BJ (cell line): Measurements from ENCODE around the gene STC2. TPM values are rescaled to one million over a fixed set of nuclear protein-coding genes. Genes with fewer than 3 reads are reported as not detected.

ENCODE experiments used
- CTCF ChIA-PET: fragments of 350-600 bp; formaldehyde crosslinking; extraction: SDS; loops from one replicate; lab custom pipeline; 2021; ENCODE audit warnings: antibody characterized with exemption, inconsistent platforms; lab: Yijun Ruan, JAX
- POLR2A ChIA-PET: fragments of 300-600 bp; sonication (Branson Sonifier 250); formaldehyde crosslinking; extraction: SDS; loops from one replicate; lab custom pipeline; 2021; ENCODE audit warnings: antibody characterized with exemption; lab: Charles Lee
- DNase-seq: peaks from one replicate; pipeline ENCODE4 v3.0.0-alpha.2; 2011; ENCODE audit warnings: low read depth
- H3K27me3 ChIP-seq: 2 replicates; pipeline ENCODE4 v1.6.0; 2011; ENCODE audit warnings: low read length; ENCODE audit not compliant: control insufficient read depth, insufficient read depth
- H3K36me3 ChIP-seq: 2 replicates; pipeline ENCODE4 v1.5.1; 2011; ENCODE audit warnings: low read length; ENCODE audit not compliant: control insufficient read depth, insufficient read depth
- H3K4me3 ChIP-seq: 2 replicates; pipeline ENCODE4 v1.5.1; 2011; ENCODE audit warnings: low read depth, mild to moderate bottlenecking, control low read depth, low read length
- CTCF ChIP-seq: IDR thresholded peaks from 2 replicates; pipeline ENCODE4 v1.5.1; 2011; ENCODE audit warnings: low read depth, mild to moderate bottlenecking, control low read depth, inconsistent platforms, low read length, moderate library complexity; ENCODE audit not compliant: insufficient read depth
- polyA plus RNA-seq: library from polyadenylated mRNA; depleted of rRNA; stranded (reverse); fragments of >200 nt; gene quantifications from 2 replicates; pipeline ENCODE4 v1.2.3, GENCODE V29; 2011

STC2 gene
- polyA plus RNA-seq, 1 experiment: 168 TPM

GRCh38 chr5:173309731-173310130 lies 18.5 kb downstream of the STC2 start:
- H3K4me3 ChIP-seq: no peak overlapping the region
- CTCF ChIA-PET: interaction anchor here (4.7 kb wide), 1 partner anchor 17 kb away, joined by 18 read pairs; no protein-coding TSS in a partner anchor
- no peaks in the 10 kb centered on the region for H3K27me3 ChIP-seq
- no peaks in the 10 kb centered on the region for H3K36me3 ChIP-seq
- no peak for TF ChIP-seq CTCF
- POLR2A ChIA-PET: no interaction called here
- DNase-seq: no peak

- no peak for DNase-seq
- no peak for TF ChIP-seq CTCF
- ChIA-PET POLR2A (no interaction called here), CTCF (interaction anchor here (1.0 kb wide), 1 partner anchor 14 kb away, joined by 3 read pairs; no protein-coding TSS in a partner anchor)
- no peak overlapping the region for H3K4me3 ChIP-seq
- H3K27me3 ChIP-seq: no peaks in the 10 kb centered on the region
- no peaks in the 10 kb centered on the region for H3K36me3 ChIP-seq
Measured at GRCh38 chr5:173308226-173308625, 20.0 kb downstream of the STC2 start.

- no peaks in the 10 kb centered on the region for H3K27me3 ChIP-seq
- H3K36me3 ChIP-seq: no peaks in the 10 kb centered on the region
- no peak overlapping the region for H3K4me3 ChIP-seq
- ChIA-PET POLR2A (no interaction called here), CTCF (interaction anchor here (1.0 to 1.4 kb wide), 2 partner anchors 10 to 14 kb away, joined by 3 read pairs; no protein-coding TSS in a partner anchor)
- TF ChIP-seq CTCF: no peak
- no peak for DNase-seq
Measured at GRCh38 chr5:173307695-173308094, 20.5 kb downstream of the STC2 start.

- no peaks in the 10 kb centered on the region for H3K36me3 ChIP-seq
- no peak overlapping the region for H3K4me3 ChIP-seq
- CTCF ChIA-PET: interaction anchor here (1.0 to 1.7 kb wide), 4 partner anchors 9 to 273 kb away, joined by 3 to 7 read pairs (median 3); no protein-coding TSS in a partner anchor
- no peak for TF ChIP-seq CTCF
- no peaks in the 10 kb centered on the region for H3K27me3 ChIP-seq
- POLR2A ChIA-PET: no interaction called here
- no peak for DNase-seq
Measured at GRCh38 chr5:173306695-173307094, 21.5 kb downstream of the STC2 start.

GRCh38 chr5:173304591-173304988 lies 23.6 kb downstream of the STC2 start:
- Histone ChIP-seq H3K4me3 (no peak overlapping the region), H3K27me3 (no peaks in the 10 kb centered on the region), H3K36me3 (no peaks in the 10 kb centered on the region)
- no peak for DNase-seq
- CTCF ChIA-PET: interaction anchor here (1.5 to 2.4 kb wide), 2 partner anchors 10 kb away, joined by 4 to 7 read pairs; no protein-coding TSS in a partner anchor
- no peak for TF ChIP-seq CTCF
- POLR2A ChIA-PET: no interaction called here
